Testis (tissue), 2 donors: ENCODE data around the gene CSNK1E.

Experiments
- CTCF ChIP-seq, 3 experiments: fragments of 450-650 bp in 2 of 3; fragments of 200-600 bp in 1 of 3; sonication (generic) in 1 of 3; IDR thresholded peaks; one replicate each; pipeline ENCODE4 v1.5.1; 2016 to 2019; ENCODE audit warnings: antibody characterized with exemption in 3 of 3, mild to moderate bottlenecking in 2 of 3, moderate library complexity in 1 of 3
- POLR2A ChIP-seq: fragments of 450-650 bp; IDR thresholded peaks from one replicate; pipeline ENCODE4 v1.6.1; 2017; ENCODE audit warnings: antibody characterized with exemption, mild to moderate bottlenecking, moderate library complexity

DNA sequence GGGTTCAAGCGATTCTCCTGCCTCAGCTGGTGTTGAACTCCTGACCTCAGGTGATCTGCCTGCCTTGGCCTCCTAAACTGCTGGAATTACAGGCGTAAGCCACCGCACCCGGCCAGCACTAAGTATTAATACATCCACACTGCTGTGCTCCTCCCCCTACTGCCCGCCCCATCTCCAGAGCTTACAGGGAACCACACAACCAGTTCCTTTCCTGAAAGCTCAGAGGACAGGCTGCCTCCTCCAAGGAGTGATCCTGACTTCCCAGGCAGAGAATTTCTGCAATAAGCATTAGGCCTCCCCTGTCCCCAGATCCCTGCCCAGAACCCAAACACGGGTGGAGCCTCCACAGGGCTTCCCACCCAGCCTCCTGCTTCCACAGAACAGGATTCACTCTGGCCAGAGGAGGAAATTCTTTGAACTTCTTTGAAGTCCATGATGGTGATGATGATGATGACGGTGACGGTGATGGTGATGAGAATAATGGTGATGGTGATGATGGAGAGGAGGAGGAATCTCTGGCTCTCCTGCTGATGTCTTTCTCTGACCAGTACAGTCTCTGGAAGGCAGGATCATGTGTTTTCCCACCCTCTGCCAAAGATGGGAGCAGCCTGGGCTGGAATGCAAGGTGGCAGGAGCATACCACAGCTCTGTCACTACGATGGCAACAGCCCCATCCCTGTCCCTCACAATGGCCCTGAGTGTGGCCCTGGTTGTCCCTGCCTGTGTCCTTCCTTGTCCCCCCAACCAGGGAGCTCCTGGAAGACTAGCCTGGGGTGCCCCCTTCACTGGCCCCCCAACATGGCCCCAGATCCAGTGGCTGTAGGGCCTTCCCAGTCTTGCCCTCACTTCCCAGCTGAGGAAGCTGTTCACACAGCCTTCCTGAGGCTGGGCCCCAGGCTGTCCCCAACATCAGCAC is 33.5 kb upstream of the CSNK1E start:
- no peak for TF ChIP-seq CTCF (IDR thresholded peaks at IDR 0.05)
- no peak for TF ChIP-seq POLR2A
